Body of pancreas (tissue), 4 donors: ENCODE data around the gene CHPF2.

Experiments
- POLR2A ChIP-seq, 3 donors: fragments of 450-650 bp; IDR thresholded peaks; one replicate each; pipeline ENCODE4 v1.6.1; 2016; ENCODE audit warnings: antibody characterized with exemption in 3 of 3, mild to moderate bottlenecking in 2 of 3
- TF ChIP-seq, protein P1 (sequence below), 7 experiments: fragments of 450-650 bp in 4 of 7; fragments of 200-600 bp in 3 of 7; sonication (generic) in 3 of 7; IDR thresholded peaks; one replicate each; pipeline ENCODE4 v1.5.1; 2016 to 2019; ENCODE audit warnings: antibody characterized with exemption in 7 of 7

GRCh38 chr7:151207315-151207714 lies 25.0 kb upstream of the CHPF2 start:
- TF ChIP-seq, protein P1, sequence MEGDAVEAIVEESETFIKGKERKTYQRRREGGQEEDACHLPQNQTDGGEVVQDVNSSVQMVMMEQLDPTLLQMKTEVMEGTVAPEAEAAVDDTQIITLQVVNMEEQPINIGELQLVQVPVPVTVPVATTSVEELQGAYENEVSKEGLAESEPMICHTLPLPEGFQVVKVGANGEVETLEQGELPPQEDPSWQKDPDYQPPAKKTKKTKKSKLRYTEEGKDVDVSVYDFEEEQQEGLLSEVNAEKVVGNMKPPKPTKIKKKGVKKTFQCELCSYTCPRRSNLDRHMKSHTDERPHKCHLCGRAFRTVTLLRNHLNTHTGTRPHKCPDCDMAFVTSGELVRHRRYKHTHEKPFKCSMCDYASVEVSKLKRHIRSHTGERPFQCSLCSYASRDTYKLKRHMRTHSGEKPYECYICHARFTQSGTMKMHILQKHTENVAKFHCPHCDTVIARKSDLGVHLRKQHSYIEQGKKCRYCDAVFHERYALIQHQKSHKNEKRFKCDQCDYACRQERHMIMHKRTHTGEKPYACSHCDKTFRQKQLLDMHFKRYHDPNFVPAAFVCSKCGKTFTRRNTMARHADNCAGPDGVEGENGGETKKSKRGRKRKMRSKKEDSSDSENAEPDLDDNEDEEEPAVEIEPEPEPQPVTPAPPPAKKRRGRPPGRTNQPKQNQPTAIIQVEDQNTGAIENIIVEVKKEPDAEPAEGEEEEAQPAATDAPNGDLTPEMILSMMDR (IDR thresholded peaks at IDR 0.05) = no peak
- no peak for TF ChIP-seq POLR2A (IDR thresholded peaks at IDR 0.05)
